ENCODE data around the gene AKAP12. TPM values are rescaled to one million over a fixed set of nuclear protein-coding genes. Genes with fewer than 3 reads are reported as not detected.
A peak's percentile ranks its signal among the peaks of the same experiment; 100 is the strongest.

AKAP12 gene, protein sequence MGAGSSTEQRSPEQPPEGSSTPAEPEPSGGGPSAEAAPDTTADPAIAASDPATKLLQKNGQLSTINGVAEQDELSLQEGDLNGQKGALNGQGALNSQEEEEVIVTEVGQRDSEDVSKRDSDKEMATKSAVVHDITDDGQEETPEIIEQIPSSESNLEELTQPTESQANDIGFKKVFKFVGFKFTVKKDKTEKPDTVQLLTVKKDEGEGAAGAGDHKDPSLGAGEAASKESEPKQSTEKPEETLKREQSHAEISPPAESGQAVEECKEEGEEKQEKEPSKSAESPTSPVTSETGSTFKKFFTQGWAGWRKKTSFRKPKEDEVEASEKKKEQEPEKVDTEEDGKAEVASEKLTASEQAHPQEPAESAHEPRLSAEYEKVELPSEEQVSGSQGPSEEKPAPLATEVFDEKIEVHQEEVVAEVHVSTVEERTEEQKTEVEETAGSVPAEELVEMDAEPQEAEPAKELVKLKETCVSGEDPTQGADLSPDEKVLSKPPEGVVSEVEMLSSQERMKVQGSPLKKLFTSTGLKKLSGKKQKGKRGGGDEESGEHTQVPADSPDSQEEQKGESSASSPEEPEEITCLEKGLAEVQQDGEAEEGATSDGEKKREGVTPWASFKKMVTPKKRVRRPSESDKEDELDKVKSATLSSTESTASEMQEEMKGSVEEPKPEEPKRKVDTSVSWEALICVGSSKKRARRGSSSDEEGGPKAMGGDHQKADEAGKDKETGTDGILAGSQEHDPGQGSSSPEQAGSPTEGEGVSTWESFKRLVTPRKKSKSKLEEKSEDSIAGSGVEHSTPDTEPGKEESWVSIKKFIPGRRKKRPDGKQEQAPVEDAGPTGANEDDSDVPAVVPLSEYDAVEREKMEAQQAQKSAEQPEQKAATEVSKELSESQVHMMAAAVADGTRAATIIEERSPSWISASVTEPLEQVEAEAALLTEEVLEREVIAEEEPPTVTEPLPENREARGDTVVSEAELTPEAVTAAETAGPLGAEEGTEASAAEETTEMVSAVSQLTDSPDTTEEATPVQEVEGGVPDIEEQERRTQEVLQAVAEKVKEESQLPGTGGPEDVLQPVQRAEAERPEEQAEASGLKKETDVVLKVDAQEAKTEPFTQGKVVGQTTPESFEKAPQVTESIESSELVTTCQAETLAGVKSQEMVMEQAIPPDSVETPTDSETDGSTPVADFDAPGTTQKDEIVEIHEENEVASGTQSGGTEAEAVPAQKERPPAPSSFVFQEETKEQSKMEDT (N-terminal part only)
- total RNA-seq = 53.9 TPM

DNA sequence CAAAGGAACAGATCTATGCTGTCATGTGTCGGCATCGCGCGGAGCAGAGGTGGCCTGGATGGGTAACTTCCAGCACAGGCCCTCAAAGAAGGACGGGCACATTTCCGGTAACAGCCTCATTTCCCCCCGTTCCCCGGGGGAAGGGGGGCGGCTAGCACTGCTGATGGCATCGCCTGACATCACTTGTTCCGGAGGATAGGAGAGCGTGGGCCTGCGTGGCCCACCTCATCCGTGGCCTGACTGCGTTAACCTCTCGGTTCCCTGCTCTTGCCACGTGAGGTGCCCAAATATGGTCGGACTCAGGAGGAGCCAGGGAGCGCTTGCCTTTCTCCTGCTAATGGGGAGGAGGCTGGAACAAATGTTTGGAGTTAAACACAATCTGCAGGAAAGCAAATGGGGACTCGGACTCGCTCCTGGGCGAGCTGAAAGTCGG, at the start of gene AKAP12:
AKAP12 (plus strand) TSS at position 365 of the 433 bp plus-strand sequence. CDS start 596 bp downstream, outside the sequence.
- peak; percentile 11 to 83 for DNase-seq (ENCODE audit: low spot score in 2 of 2)
- intact Hi-C loops (cut with DNase I) = loop anchor here (5.0 kb wide), 1 partner anchor 217 kb away; no protein-coding TSS in a partner anchor
- peak within 1 kb of the TSS; percentile 64 to 86 for H3K4me3 ChIP-seq
- H3K36me3 ChIP-seq = no peaks in the 10 kb centered on the region
- no peaks in the 10 kb centered on the region for H3K9me3 ChIP-seq
- peaks cover 0 to 14% of the 10 kb centered on the region in 2 donors for H3K4me1 ChIP-seq
- H3K27me3 ChIP-seq = no peaks in the 10 kb centered on the region
- TF ChIP-seq, protein P1, sequence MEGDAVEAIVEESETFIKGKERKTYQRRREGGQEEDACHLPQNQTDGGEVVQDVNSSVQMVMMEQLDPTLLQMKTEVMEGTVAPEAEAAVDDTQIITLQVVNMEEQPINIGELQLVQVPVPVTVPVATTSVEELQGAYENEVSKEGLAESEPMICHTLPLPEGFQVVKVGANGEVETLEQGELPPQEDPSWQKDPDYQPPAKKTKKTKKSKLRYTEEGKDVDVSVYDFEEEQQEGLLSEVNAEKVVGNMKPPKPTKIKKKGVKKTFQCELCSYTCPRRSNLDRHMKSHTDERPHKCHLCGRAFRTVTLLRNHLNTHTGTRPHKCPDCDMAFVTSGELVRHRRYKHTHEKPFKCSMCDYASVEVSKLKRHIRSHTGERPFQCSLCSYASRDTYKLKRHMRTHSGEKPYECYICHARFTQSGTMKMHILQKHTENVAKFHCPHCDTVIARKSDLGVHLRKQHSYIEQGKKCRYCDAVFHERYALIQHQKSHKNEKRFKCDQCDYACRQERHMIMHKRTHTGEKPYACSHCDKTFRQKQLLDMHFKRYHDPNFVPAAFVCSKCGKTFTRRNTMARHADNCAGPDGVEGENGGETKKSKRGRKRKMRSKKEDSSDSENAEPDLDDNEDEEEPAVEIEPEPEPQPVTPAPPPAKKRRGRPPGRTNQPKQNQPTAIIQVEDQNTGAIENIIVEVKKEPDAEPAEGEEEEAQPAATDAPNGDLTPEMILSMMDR (IDR thresholded peaks at IDR 0.05) = no peak
- H3K27ac ChIP-seq = peak within 1 kb of the TSS; percentile 86 to 90

DNA sequence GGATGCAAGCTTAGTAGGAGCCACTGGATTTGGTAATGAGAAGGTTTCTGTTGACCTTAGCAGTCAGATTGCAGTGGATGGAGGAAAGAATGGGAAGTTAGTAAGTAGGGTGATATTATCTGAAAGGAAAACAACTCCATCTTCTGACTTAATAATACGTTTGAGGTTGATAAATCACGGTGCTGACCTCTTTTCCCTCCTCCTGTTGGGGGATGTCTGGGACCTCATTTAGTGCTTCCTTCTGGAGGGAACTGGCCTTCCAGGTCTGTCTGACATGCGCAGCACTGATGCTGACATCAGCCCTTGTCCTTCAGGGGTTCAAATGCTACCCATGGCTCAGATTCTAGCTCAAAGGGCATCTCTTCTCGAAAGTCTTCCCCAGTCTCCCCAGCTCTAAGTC, 48.2 kb upstream of the AKAP12 start:
- DNase-seq (ENCODE audit: low spot score in 2 of 2) = no peak
- TF ChIP-seq, protein P1 (IDR thresholded peaks at IDR 0.05) = no peak
- intact Hi-C loops (cut with DNase I) = no loop called here
- H3K27me3 ChIP-seq = no peaks in the 10 kb centered on the region
- H3K27ac ChIP-seq = no peak overlapping the region
- no peaks in the 10 kb centered on the region for H3K9me3 ChIP-seq
- no peak overlapping the region for H3K4me3 ChIP-seq
- no peaks in the 10 kb centered on the region for H3K36me3 ChIP-seq
- H3K4me1 ChIP-seq = no peaks in the 10 kb centered on the region

GRCh38 chr6:151196555-151196954, 43.2 kb upstream of the AKAP12 start:
- TF ChIP-seq, protein P1 (IDR thresholded peaks at IDR 0.05) = no peak
- H3K27me3 ChIP-seq = no peaks in the 10 kb centered on the region
- H3K4me3 ChIP-seq = no peak overlapping the region
- H3K27ac ChIP-seq = no peak overlapping the region
- no peaks in the 10 kb centered on the region for H3K9me3 ChIP-seq
- intact Hi-C loops (cut with DNase I) = no loop called here
- DNase-seq (ENCODE audit: low spot score in 2 of 2) = no peak
- H3K36me3 ChIP-seq = no peaks in the 10 kb centered on the region
- H3K4me1 ChIP-seq = no peaks in the 10 kb centered on the region

- TF ChIP-seq, protein P1 (IDR thresholded peaks at IDR 0.05) = no peak
- Histone ChIP-seq H3K9me3 (no peaks in the 10 kb centered on the region), H3K36me3 (no peaks in the 10 kb centered on the region), H3K27me3 (no peaks in the 10 kb centered on the region), H3K4me3 (no peak overlapping the region), H3K27ac (no peak overlapping the region), H3K4me1 (no peaks in the 10 kb centered on the region)
- intact Hi-C loops (cut with DNase I) = no loop called here
- DNase-seq (ENCODE audit: low spot score in 2 of 2) = no peak
These were observed 42.2 kb upstream of the AKAP12 start for GRCh38 chr6:151197556-151197955.

- DNase-seq (ENCODE audit: low spot score in 2 of 2) = no peak
- H3K4me3 ChIP-seq = no peak overlapping the region
- intact Hi-C loops (cut with DNase I) = no loop called here
- no peaks in the 10 kb centered on the region for H3K36me3 ChIP-seq
- no peaks in the 10 kb centered on the region for H3K9me3 ChIP-seq
- H3K27ac ChIP-seq = no peak overlapping the region
- TF ChIP-seq, protein P1 (IDR thresholded peaks at IDR 0.05) = no peak
- H3K27me3 ChIP-seq = no peaks in the 10 kb centered on the region
- H3K4me1 ChIP-seq = no peaks in the 10 kb centered on the region
These were observed 39.8 kb upstream of the AKAP12 start for GRCh38 chr6:151199991-151200390.
